Activated CD4-positive, alpha-beta T cell treated with anti-CD3 and anti-CD28 coated beads, Interleukin-2, amount 50 U/mL, for 1 hour (primary cell): Measurements from ENCODE around the gene HBA2.
"Not testable (repeated sequence)": the region's sequence is repeated elsewhere in the genome, so short reads cannot be mapped to it uniquely, and the experiment has no call there.

Source experiments
- DNase-seq: peaks from one replicate; pipeline ENCODE4 v3.0.0-alpha.2; 2020

HBA2 gene

GRCh38 chr16:172374-172941 is at the start of gene HBA2:
Gene HBA2, plus strand, starts transcription at chr16:172876. Its CDS starts 37 bp downstream, at chr16:172913.
- DNase-seq, result not testable (repeated sequence)

GRCh38 chr16:123558-124350 is 48.9 kb upstream of the HBA2 start:
- DNase-seq, result not testable (repeated sequence)

GRCh38 chr16:125011-125410 is 47.7 kb upstream of the HBA2 start:
- no peak for DNase-seq

DNA sequence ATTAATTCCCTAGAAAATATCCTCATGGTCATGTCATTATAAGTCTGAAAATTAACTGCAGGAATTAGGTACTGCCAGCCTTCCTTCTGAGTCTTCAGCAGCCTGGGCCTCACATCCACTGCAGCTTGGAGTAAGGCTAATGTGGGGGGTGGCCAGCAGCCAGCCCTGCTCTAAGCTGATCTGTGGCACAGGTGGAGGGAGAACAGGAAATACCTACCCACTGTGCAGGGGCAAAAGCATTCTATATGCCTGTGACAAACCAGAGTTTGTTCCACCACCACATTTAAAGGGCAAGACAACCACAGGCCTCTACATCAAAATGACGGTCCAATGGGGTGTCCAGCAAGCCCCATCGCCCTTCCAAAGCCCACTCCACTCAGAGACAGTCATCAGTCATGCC is 43.6 kb upstream of the HBA2 start:
- DNase-seq, result no peak

DNA sequence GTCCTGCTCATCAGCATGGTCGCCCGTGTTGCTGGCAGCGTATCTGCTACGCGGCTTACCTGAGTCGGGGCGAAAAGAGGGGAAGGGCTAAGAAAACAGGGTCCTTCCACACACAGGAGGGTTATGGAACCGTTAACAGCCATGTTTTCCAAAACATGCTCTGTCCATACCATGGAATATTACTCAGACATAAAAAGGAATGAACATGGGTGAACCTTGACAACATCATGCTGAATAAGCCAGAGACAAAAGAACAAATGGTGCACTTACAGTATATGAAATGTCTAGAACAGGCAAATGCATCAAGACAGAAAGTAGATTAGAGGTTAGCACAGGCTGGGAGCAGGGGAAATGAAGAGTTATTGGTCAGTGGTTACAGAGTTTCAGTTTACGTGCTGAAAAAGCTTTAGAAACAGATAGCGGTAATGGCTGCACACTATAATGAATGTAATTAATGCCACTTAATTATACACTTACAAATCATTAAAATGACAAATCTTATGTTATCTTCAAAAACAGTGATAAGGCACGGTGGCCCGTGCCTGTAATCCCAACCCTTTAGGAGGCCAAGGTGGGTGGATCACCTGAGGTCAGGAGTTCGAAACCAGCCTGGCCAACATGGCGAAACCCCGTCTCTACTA is 42.0 kb upstream of the HBA2 start:
- DNase-seq, result no peak

DNA sequence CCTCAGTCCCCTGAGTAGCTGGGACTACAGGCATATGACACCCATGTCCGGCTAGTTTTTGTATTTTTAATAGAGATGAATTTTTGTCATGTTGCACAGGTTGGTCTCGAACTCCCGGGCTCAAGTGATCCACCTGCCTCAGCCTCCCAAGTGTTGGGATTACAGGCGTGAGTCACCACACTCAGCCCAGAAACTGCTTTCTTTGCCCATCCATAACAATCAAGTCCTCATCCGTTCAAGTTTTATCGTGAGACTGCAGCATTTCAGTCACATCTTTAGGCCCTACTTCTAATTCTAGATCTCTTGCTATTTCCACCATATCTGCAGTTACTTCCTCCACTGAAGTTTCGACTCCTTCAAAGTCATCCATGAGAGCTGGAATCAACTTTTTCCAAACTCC is 40.6 kb upstream of the HBA2 start:
- DNase-seq, result no peak

- no peak for DNase-seq
Observed at GRCh38 chr16:133716-134115, 39.0 kb upstream of the HBA2 start.

DNA sequence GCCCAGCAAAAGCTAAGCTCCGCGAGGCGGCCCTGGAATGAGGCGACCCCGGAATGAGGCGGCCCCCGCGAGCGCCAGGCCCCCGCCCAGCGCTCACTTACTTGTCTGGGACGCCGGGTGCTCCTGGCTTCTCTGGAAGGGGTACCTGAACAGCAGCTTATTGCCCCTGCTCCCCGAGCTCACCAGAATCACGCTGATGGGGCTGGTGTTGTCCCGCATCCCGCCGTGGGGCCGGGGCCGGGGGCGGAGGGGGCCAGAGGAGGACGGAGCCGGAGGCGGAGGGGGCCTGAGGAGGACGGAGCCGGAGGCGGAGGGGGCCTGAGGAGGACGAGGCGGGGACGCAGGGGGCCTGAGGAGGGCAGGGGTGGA is 34.6 kb upstream of the HBA2 start:
- DNase-seq, result peak; percentile 22

DNA sequence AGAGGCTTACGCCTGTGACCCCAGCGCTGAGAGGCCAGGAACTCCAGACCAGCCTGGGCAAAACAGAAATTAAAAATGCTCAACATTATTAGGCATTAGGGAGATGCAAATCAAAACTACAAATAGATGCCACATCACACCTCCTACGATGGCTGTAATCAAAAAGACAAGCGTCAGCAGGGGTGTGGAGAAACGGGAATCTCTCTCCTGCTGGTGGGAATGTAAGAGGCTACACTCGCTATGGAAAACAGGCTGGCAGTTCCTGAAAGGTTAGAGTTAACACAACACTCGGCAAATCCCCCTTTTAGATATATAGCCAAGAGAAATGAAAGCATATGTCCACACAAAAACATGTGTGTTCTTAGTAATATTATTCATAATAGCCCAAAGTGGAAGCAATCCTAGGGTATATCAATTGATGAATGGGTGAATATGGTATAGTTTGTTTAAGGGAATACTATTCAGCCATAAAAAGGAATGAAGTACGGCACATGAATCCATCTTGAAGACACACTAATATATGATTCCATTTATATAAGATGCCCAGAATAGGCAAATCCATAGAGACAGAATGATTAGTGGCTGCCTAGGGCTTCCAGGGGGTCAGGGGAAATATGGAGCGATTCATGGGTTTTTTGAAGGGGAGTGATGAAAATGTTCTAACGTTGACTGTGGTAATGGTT is 32.4 kb upstream of the HBA2 start:
- DNase-seq, result no peak

- no peak for DNase-seq
Observed at GRCh38 chr16:142405-142967, 30.2 kb upstream of the HBA2 start.

- no peak for DNase-seq
Observed at GRCh38 chr16:143047-143446, 29.6 kb upstream of the HBA2 start.

- no peak for DNase-seq
Observed at GRCh38 chr16:143456-143855, 29.2 kb upstream of the HBA2 start.

GRCh38 chr16:144797-145252 is 27.9 kb upstream of the HBA2 start:
- DNase-seq, result no peak

- DNase-seq, result no peak
Observed at GRCh38 chr16:146646-147045, 26.0 kb upstream of the HBA2 start.

- no peak for DNase-seq
Observed at GRCh38 chr16:149024-149660, 23.5 kb upstream of the HBA2 start.

DNA sequence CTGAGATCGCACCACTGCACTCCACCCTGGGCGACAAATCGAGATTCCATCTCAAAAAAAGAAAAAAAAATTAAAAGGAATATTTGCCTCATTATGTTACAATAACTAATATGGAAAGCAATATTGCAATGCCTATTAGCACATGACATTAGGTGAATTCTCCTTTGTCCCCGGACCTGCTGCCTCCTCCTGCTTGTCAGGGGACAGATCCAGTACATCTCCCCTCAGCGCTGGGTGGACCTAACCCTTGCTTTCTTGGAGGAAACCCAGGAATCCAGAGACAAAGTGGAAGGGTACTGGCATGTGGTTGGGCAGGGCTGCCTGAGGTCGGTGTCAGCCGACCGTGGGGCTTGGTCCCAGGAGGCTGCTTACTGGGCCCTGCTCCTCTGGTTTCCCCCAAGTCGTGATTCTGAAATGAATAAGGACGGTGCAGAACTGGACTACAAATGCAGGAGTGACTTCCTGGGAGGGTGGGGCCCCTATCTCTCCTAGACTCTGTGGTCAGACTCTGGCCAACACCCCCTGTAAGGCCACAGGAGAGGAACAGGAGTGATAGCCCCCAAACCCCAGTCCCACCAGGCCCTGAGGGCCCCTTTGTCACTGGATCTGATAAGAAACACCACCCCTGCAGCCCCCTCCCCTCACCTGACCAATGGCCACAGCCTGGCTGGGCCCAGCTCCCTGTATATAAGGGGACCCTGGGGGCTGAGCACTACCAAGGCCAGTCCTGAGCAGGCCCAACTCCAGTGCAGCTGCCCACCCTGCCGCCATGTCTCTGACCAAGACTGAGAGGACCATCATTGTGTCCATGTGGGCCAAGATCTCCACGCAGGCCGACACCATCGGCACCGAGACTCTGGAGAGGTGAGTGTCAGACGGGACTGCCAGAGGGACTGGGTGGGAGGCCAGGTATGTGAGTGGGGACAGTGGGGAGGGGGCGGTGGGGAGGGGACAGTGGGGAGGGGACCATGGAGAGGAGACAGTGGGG is 20.2 kb upstream of the HBA2 start, which contains the start of gene HBZ:
Gene HBZ (plus strand): TSS at position 504 of the 988 bp plus-strand sequence. CDS start 266 bp downstream, at position 770.
- DNase-seq, result no peak

GRCh38 chr16:153129-153521 is 19.6 kb upstream of the HBA2 start:
- DNase-seq, result not testable (repeated sequence)

DNA sequence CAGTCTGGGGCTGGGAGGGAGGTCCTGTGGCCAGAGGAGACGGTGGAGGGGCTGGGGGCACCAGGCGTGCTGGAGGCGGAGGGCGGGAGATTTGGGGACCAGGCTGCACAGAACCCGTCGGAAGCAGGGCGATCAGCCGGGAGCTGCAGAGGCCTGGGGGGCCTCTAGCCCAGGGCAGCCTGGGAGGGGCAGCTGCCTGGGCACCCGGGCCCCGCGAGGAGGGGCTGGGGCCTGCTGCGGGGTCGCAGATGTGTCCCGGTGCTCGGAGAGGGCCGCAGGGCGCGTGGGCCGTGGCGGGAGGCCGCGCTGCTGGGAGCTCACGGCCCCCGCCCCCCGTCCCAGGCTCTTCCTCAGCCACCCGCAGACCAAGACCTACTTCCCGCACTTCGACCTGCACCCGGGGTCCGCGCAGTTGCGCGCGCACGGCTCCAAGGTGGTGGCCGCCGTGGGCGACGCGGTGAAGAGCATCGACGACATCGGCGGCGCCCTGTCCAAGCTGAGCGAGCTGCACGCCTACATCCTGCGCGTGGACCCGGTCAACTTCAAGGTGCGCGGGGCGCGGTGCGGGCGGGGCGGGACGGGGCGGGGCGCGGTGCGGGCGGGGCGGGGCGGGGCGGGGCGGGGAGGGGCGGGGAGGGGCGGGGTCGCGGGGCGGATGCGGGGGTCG is 19.0 kb upstream of the HBA2 start:
- DNase-seq, result not testable (repeated sequence)

DNA sequence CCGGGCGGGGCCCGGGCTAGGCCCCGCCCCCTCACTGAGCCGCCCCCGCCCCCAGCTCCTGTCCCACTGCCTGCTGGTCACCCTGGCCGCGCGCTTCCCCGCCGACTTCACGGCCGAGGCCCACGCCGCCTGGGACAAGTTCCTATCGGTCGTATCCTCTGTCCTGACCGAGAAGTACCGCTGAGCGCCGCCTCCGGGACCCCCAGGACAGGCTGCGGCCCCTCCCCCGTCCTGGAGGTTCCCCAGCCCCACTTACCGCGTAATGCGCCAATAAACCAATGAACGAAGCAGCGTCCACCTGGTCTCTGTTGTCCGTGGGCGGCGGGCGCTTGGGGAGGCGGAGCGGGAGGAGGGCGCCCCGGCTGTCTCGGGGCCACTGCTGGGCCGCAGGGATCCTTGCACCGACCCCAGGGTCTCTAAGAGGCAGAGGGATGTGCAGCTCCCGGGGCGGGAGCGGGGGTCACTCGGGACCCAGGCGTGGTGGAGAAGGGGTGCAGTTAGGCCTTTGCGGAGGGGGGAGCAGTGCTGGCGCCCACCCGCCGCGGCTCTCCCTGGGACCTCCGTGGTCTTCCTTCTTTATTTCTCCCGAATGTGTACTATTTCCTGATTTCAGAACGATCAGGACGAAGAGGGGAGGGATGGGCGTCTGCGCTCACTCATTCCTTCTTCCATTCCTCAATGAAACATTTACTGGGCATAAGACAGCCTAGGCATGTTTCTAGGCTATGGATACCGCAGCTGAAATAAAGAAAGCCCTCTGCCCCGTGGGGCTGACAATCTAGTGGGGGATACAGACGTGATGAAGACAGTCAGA is 18.3 kb upstream of the HBA2 start:
- no peak for DNase-seq

- no peak for DNase-seq
Observed at GRCh38 chr16:155031-155398, 17.7 kb upstream of the HBA2 start.
